Kidney epithelial cell (primary cell): ENCODE results near the gene ATG2B. TPM values are rescaled to one million over a fixed set of nuclear protein-coding genes. Genes with fewer than 3 reads are reported as not detected.

Source experiments
- DNase-seq: peaks from one replicate; pipeline ENCODE4 v3.0.0-alpha.2; 2010; ENCODE audit warnings: low read depth
- H3K27me3 ChIP-seq: 2 replicates; pipeline ENCODE4 v1.6.0; 2011; ENCODE audit warnings: low read length; ENCODE audit not compliant: control insufficient read depth, insufficient read depth
- H3K36me3 ChIP-seq: 2 replicates; pipeline ENCODE4 v1.5.1; 2011; ENCODE audit warnings: low read length; ENCODE audit not compliant: control insufficient read depth, insufficient read depth
- H3K4me3 ChIP-seq: 2 replicates; pipeline ENCODE4 v1.5.1; 2011; ENCODE audit warnings: low read depth, mild to moderate bottlenecking, control low read depth, low read length
- total RNA-seq: library from RNA; depleted of rRNA; stranded (reverse); fragments of >200 nt; gene quantifications from 2 replicates; pipeline ENCODE4 v1.2.3, GENCODE V29; 2015
- TF ChIP-seq, protein P1 (sequence below): IDR thresholded peaks from 2 replicates; pipeline ENCODE4 v1.5.1; 2011; ENCODE audit warnings: mild to moderate bottlenecking, moderate library complexity, low read length, control low read depth, inconsistent platforms; ENCODE audit not compliant: insufficient read depth, poor library complexity, severe bottlenecking

Gene ATG2B
- total RNA-seq, 1 donor from 2014 or later = 12.0 TPM

DNA sequence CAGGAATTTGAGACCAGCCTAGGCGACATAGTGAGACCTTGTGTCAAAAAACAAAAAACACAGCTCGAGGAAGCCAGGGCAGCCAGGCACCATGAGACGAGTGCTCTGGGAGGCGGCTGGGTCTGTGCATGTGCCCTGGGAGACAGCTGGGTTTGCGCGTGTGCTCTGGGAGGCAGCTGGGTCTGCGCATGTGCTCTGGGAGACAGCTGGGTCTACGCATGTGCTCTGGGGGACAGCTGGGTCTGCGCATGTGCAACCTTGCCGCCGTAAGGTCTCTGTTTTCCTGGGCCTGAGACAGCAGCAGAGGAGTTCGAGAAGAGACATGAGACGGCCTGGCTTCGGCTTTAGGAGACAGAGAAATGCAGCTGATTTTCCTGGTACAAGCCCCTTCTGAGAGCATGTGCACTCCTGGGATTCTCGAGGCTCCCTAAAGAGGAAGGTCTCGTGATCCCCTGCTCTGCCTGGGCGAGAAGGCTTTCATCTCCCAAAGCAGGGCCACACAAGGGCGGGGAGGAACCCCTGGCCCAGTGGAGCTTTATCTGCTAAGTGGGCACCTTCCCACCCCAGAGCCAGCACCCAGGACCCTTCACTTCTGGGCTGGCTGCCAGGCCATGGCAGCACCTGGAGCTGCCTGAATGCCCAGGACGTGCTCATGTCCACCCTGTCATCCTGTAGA lies 110.7 kb downstream of the ATG2B start:
- TF ChIP-seq, protein P1, sequence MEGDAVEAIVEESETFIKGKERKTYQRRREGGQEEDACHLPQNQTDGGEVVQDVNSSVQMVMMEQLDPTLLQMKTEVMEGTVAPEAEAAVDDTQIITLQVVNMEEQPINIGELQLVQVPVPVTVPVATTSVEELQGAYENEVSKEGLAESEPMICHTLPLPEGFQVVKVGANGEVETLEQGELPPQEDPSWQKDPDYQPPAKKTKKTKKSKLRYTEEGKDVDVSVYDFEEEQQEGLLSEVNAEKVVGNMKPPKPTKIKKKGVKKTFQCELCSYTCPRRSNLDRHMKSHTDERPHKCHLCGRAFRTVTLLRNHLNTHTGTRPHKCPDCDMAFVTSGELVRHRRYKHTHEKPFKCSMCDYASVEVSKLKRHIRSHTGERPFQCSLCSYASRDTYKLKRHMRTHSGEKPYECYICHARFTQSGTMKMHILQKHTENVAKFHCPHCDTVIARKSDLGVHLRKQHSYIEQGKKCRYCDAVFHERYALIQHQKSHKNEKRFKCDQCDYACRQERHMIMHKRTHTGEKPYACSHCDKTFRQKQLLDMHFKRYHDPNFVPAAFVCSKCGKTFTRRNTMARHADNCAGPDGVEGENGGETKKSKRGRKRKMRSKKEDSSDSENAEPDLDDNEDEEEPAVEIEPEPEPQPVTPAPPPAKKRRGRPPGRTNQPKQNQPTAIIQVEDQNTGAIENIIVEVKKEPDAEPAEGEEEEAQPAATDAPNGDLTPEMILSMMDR = no peak
- no peaks in the 10 kb centered on the region for H3K36me3 ChIP-seq
- peaks cover 2% of the 10 kb centered on the region for H3K27me3 ChIP-seq
- H3K4me3 ChIP-seq = no peak overlapping the region
- no peak for DNase-seq

DNA sequence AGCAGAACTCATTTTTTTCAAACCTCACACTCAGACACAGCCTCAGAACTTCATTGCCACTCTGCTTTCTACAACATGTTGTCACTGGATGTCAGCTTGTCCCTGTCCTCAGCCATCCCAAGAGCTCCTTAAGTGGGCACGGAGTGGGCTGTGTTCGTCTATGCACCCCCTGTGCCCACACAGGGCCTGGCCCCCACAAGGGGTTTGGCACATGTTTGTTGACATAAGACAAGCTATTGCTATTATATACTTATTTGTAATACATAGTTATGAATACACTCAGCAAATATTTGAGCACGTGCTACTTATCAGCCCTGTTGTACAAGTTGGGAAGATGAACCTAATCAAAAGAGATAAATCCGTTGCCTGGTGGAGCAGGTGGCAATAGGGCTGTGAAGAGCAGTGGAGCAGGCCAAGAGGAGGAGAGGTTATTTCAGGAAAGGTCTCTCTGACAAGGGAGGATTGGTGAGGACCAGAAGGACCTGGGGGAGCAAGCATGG lies 111.4 kb downstream of the ATG2B start:
- TF ChIP-seq, protein P1 = no peak
- Histone ChIP-seq H3K4me3 (no peak overlapping the region), H3K27me3 (no peaks in the 10 kb centered on the region), H3K36me3 (no peaks in the 10 kb centered on the region)
- no peak for DNase-seq

DNA sequence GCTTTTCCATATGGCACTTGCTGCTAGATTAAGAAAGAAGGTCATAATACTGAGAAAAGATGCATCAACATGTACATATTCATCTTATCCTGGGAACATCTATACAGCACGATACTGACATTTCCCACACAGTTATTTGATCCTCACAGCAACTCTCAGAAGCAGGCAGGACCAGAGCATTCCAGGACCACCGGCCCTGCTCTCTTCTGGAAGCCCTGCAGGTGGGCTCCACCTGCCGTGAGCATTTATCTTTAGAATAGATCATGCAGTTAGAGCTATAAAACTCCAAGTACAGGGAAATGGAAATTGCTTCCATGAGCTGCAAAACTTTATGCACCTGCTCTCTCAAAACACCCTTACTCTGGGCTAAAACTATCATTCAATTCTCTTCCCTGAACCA lies 112.7 kb downstream of the ATG2B start:
- no peaks in the 10 kb centered on the region for H3K27me3 ChIP-seq
- no peak for DNase-seq
- H3K4me3 ChIP-seq = no peak overlapping the region
- H3K36me3 ChIP-seq = no peaks in the 10 kb centered on the region
- TF ChIP-seq, protein P1 = no peak

DNA sequence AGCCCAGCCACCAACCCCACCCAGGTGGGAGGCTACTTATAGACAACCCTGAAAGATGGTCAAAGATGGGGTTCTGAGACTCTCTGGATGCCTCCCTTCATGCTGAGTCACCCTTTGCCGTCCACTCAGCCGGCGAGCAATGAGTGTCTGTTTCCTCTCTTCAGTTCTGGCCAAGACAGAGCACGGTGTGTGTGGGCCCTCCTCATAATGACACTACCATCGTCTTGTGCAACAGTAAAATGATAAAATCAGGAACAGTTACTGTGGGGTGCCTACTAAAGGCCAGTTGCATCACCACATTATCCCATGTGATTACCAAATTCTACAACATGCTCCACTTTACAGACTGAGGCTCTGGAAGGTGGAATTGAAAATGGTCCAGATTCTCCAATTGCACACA lies 114.1 kb downstream of the ATG2B start:
- H3K27me3 ChIP-seq = no peaks in the 10 kb centered on the region
- H3K4me3 ChIP-seq = no peak overlapping the region
- TF ChIP-seq, protein P1 = no peak
- DNase-seq = no peak
- no peaks in the 10 kb centered on the region for H3K36me3 ChIP-seq

DNA sequence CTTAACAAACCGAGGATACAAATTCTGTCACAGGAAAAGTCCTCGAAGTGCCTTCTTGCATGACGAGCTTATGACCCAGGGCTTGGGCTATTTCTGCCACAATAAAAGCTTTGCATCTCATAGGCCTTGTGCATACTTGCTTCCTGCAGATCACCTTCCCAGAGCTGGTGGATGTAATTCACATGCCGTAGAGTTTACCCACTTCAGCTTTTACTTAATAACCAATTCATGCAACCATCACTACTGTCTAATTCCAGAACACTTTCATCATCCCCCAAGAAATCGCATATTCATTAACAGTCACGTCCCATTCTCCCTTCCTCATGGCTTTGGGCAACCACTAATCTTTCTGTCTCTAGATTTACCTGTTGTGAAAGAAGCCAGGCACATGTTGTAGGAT lies 116.1 kb downstream of the ATG2B start:
- no peak for DNase-seq
- Histone ChIP-seq H3K4me3 (no peak overlapping the region), H3K36me3 (no peaks in the 10 kb centered on the region), H3K27me3 (no peaks in the 10 kb centered on the region)
- TF ChIP-seq, protein P1 = no peak

DNA sequence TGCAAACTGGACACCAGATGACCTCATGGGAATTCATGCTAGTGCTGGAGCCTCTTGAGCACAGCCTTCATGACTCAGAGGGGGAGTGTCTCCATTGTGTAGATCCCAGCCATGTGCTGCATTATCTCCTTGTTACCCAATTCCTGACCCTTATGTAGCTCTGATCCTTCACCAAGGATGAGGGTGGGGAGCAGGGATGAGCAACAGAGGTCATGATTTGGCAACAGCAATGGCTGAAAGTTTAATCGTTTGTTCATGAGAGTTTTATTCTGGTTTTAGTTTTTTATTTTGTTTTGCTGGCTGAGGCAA lies 116.6 kb downstream of the ATG2B start:
- no peak overlapping the region for H3K4me3 ChIP-seq
- TF ChIP-seq, protein P1 = no peak
- no peaks in the 10 kb centered on the region for H3K36me3 ChIP-seq
- H3K27me3 ChIP-seq = no peaks in the 10 kb centered on the region
- peak; percentile 81 for DNase-seq
